H9 (cell line): ENCODE results near the gene CEMIP. TPM values are rescaled to one million over a fixed set of nuclear protein-coding genes. Genes with fewer than 3 reads are reported as not detected.

Source experiments
- DNase-seq: peaks from one replicate; pipeline ENCODE4 v3.0.0-alpha.2; 2017
- H2AFZ ChIP-seq: one replicate; pipeline ENCODE4 v1.6.1; 2013; ENCODE audit warnings: mild to moderate bottlenecking, low read length, control low read depth, moderate library complexity
- H2AK5ac ChIP-seq: 2 replicates; pipeline ENCODE4 v1.6.1; 2013; ENCODE audit warnings: low read length, control low read depth, mixed read lengths; ENCODE audit not compliant: insufficient read length
- H2BK120ac ChIP-seq: one replicate; pipeline ENCODE4 v1.6.1; 2013; ENCODE audit warnings: low read depth, mild to moderate bottlenecking, low read length, control low read depth, inconsistent platforms; ENCODE audit not compliant: poor library complexity, severe bottlenecking
- H2BK12ac ChIP-seq: 2 replicates; pipeline ENCODE4 v1.6.1; 2013; ENCODE audit warnings: low read length, control low read depth, mixed read lengths, low read depth; ENCODE audit not compliant: insufficient read length
- H2BK15ac ChIP-seq: 2 replicates; pipeline ENCODE4 v1.6.1; 2013; ENCODE audit warnings: low read depth, low read length, control low read depth
- H2BK20ac ChIP-seq: one replicate; pipeline ENCODE4 v1.6.1; 2013; ENCODE audit warnings: low read depth, mild to moderate bottlenecking, low read length, control low read depth, inconsistent platforms; ENCODE audit not compliant: poor library complexity, severe bottlenecking
- H2BK5ac ChIP-seq: 2 replicates; pipeline ENCODE4 v1.6.1; 2013; ENCODE audit warnings: low read length, control low read depth, mixed read lengths; ENCODE audit not compliant: insufficient read length
- H3K14ac ChIP-seq: 2 replicates; pipeline ENCODE4 v1.6.1; 2013; ENCODE audit warnings: low read length, control low read depth; ENCODE audit not compliant: insufficient read depth
- H3K18ac ChIP-seq: 2 replicates; pipeline ENCODE4 v1.6.1; 2013; ENCODE audit warnings: low read depth, mild to moderate bottlenecking, mixed read lengths, low read length, control low read depth; ENCODE audit not compliant: insufficient read length
- H3K23ac ChIP-seq: 2 replicates; pipeline ENCODE4 v1.6.1; 2013; ENCODE audit warnings: low read length, control low read depth, mixed read lengths, low read depth; ENCODE audit not compliant: insufficient read length
- H3K23me2 ChIP-seq: 2 replicates; pipeline ENCODE4 v1.6.1; 2013; ENCODE audit warnings: low read depth, mild to moderate bottlenecking, mixed read lengths, low read length, control low read depth; ENCODE audit not compliant: insufficient read length, poor library complexity, severe bottlenecking
- H3K27ac ChIP-seq: 2 replicates; pipeline ENCODE4 v1.5.1; 2013; ENCODE audit warnings: low read length, control low read depth, mixed read lengths, low read depth; ENCODE audit not compliant: insufficient read length
- H3K27me3 ChIP-seq: 2 replicates; pipeline ENCODE4 v1.6.1; 2013; ENCODE audit warnings: low read length, control low read depth, inconsistent platforms; ENCODE audit not compliant: insufficient read depth
- H3K4ac ChIP-seq: 2 replicates; pipeline ENCODE4 v1.6.1; 2013; ENCODE audit warnings: low read depth, mild to moderate bottlenecking, control low read depth, inconsistent platforms, low read length, moderate library complexity
- H3K4me1 ChIP-seq: 2 replicates; pipeline ENCODE4 v1.6.1; 2013; ENCODE audit warnings: low read length, control low read depth, inconsistent platforms; ENCODE audit not compliant: insufficient read depth
- H3K4me2 ChIP-seq: 2 replicates; pipeline ENCODE4 v1.6.1; 2013; ENCODE audit warnings: low read length, control low read depth, mixed read lengths; ENCODE audit not compliant: insufficient read length, insufficient read depth
- H3K56ac ChIP-seq: 2 replicates; pipeline ENCODE4 v1.6.1; 2013; ENCODE audit warnings: low read depth, mild to moderate bottlenecking, mixed read lengths, low read length, control low read depth; ENCODE audit not compliant: insufficient read length
- H3K79me1 ChIP-seq: 2 replicates; pipeline ENCODE4 v1.6.1; 2013; ENCODE audit warnings: low read depth, mild to moderate bottlenecking, moderate library complexity, low read length, control low read depth, inconsistent platforms; ENCODE audit not compliant: insufficient read depth, poor library complexity, severe bottlenecking
- H3K79me2 ChIP-seq: 2 replicates; pipeline ENCODE4 v1.6.1; 2013; ENCODE audit warnings: low read length, control low read depth, inconsistent platforms; ENCODE audit not compliant: insufficient read depth
- H3K9ac ChIP-seq: 2 replicates; pipeline ENCODE4 v1.6.1; 2013; ENCODE audit warnings: low read length, control low read depth, mixed read lengths; ENCODE audit not compliant: insufficient read length; ENCODE audit errors: extremely low read depth
- H3K9me3 ChIP-seq: one replicate; pipeline ENCODE4 v1.6.1; 2013; ENCODE audit warnings: low read depth, low read length, inconsistent platforms; ENCODE audit not compliant: control insufficient read depth
- H3T11ph ChIP-seq: one replicate; pipeline ENCODE4 v1.6.1; 2013; ENCODE audit warnings: mild to moderate bottlenecking, low read length, control low read depth, inconsistent platforms
- H4K20me1 ChIP-seq: one replicate; pipeline ENCODE4 v1.6.1; 2013; ENCODE audit not compliant: control insufficient read depth, insufficient read length, insufficient read depth
- H4K5ac ChIP-seq: 2 replicates; pipeline ENCODE4 v1.6.1; 2013; ENCODE audit warnings: low read depth, mild to moderate bottlenecking, mixed read lengths, low read length, control low read depth; ENCODE audit not compliant: insufficient read length
- H4K8ac ChIP-seq: replicated peaks from 2 replicates; pipeline ENCODE4 v1.6.1; 2013; ENCODE audit warnings: low read length, control low read depth, mixed read lengths, low read depth; ENCODE audit not compliant: insufficient read length
- H4K91ac ChIP-seq: 2 replicates; pipeline ENCODE4 v1.6.1; 2013; ENCODE audit warnings: low read depth, mild to moderate bottlenecking, moderate library complexity, mixed read lengths, low read length, control low read depth; ENCODE audit not compliant: insufficient read length
- H3K27ac Mint-ChIP-seq, 3 experiments: 2 replicates in 2 of 3; 3 replicates in 1 of 3; pipeline ENCODE4 v1.8.0; 2020 to 2021; ENCODE audit warnings: mixed read lengths in 3 of 3, mild to moderate bottlenecking in 1 of 3, moderate library complexity in 1 of 3
- H3K27me3 Mint-ChIP-seq: 2 replicates; pipeline ENCODE4 v1.8.0; 2021; ENCODE audit warnings: low read depth, mild to moderate bottlenecking, moderate library complexity, mixed read lengths
- H3K36me3 Mint-ChIP-seq, 3 experiments: 2 replicates in 2 of 3; 3 replicates in 1 of 3; pipeline ENCODE4 v1.8.0; 2020 to 2021; ENCODE audit warnings: low read depth in 3 of 3, mixed read lengths in 3 of 3; ENCODE audit not compliant: insufficient read depth in 1 of 3
- H3K4me1 Mint-ChIP-seq, 2 experiments: 2 replicates each; pipeline ENCODE4 v1.8.0; 2020; ENCODE audit warnings: mixed read lengths in 2 of 2
- H3K4me3 Mint-ChIP-seq, 2 experiments: 2 replicates in 1 of 2; 3 replicates in 1 of 2; pipeline ENCODE4 v1.8.0; 2020 to 2021; ENCODE audit warnings: mild to moderate bottlenecking in 2 of 2, mixed read lengths in 2 of 2, moderate library complexity in 1 of 2
- H3K9me3 Mint-ChIP-seq, 2 experiments: 2 replicates in 1 of 2; 3 replicates in 1 of 2; pipeline ENCODE4 v1.8.0; 2020; ENCODE audit warnings: mild to moderate bottlenecking in 2 of 2, mixed read lengths in 2 of 2, moderate library complexity in 1 of 2
- CTCF ChIP-seq: fragments of 200-600 bp; sonication (generic); conservative IDR thresholded peaks from 3 replicates; pipeline ENCODE4 v1.8.0; 2021; ENCODE audit warnings: antibody characterized with exemption, mild to moderate bottlenecking
- WGBS: extraction: QIAGEN DNeasy Blood & Tissue Kit; methylation state at CpG from one replicate; pipeline ENCODE4 v1.1.7; 2013; ENCODE audit warnings: missing lambda C conversion rate, low lambda C conversion rate, mixed read lengths; ENCODE audit not compliant: insufficient read length; ENCODE audit errors: extremely low coverage; 5-methylcytosine and 5-hydroxymethylcytosine counted together
- total RNA-seq: library from RNA; stranded (reverse); gene quantifications from 2 replicates; pipeline ENCODE4 v1.2.1, GENCODE V29; 2021

The CEMIP gene
- total RNA-seq, 1 experiment from 2014 or later = 0.09 TPM

GRCh38 chr15:80849308-80849707 is 70.1 kb downstream of the CEMIP start:
- no peaks in the 10 kb centered on the region for H3K4me1 ChIP-seq
- Mint-ChIP-seq H3K9me3 (no peaks in the 10 kb centered on the region; a peak in 1 of 5 replicates), H3K27ac (no peak overlapping the region), H3K27me3 (peaks cover 17% of the 10 kb centered on the region), H3K4me3 (no peak overlapping the region), H3K4me1 (peaks cover 2 to 3% of the 10 kb centered on the region in 2 experiments; a peak in 1 of 4 replicates), H3K36me3 (no peaks in the 10 kb centered on the region; a peak in 1 of 7 replicates)
- H3K79me1 ChIP-seq = no peaks in the 10 kb centered on the region
- H3K4ac ChIP-seq = no peak overlapping the region
- no peak overlapping the region for H2BK5ac ChIP-seq
- no peak overlapping the region for H3K18ac ChIP-seq
- H3K4me2 ChIP-seq = no peak overlapping the region
- H4K20me1 ChIP-seq = no peaks in the 10 kb centered on the region
- no peak overlapping the region for H3K23ac ChIP-seq
- H2BK15ac ChIP-seq = no peak overlapping the region
- no peak overlapping the region for H3K56ac ChIP-seq
- H4K8ac ChIP-seq = no peak overlapping the region
- H2BK12ac ChIP-seq = no peak overlapping the region
- no CpG with 5 or more reads among the region's 8 CpGs for WGBS
- H3K23me2 ChIP-seq = no peaks in the 10 kb centered on the region
- H4K91ac ChIP-seq = no peak overlapping the region
- H3K27ac ChIP-seq = no peak overlapping the region
- no peak overlapping the region for H2BK120ac ChIP-seq
- no peak overlapping the region for H4K5ac ChIP-seq
- no peak overlapping the region for H2AFZ ChIP-seq
- DNase-seq = no peak
- no peak overlapping the region for H2BK20ac ChIP-seq
- H3T11ph ChIP-seq = no peak overlapping the region
- no peaks in the 10 kb centered on the region for H3K27me3 ChIP-seq
- no peak overlapping the region for H2AK5ac ChIP-seq
- H3K79me2 ChIP-seq = no peaks in the 10 kb centered on the region
- no peaks in the 10 kb centered on the region for H3K9me3 ChIP-seq
- no peak overlapping the region for H3K9ac ChIP-seq
- H3K14ac ChIP-seq = no peak overlapping the region
- TF ChIP-seq CTCF = no peak
